Thyroid gland (tissue), 4 donors: Measurements from ENCODE around the gene XPC.

Experiments used
- CTCF ChIP-seq, 6 experiments: fragments of 200-600 bp in 3 of 6; fragments of 450-650 bp in 3 of 6; sonication (generic) in 3 of 6; IDR thresholded peaks; one replicate each; pipeline ENCODE4 v1.5.1; 2016 to 2019; ENCODE audit warnings: antibody characterized with exemption in 6 of 6, mild to moderate bottlenecking in 2 of 6, inconsistent platforms in 1 of 6, moderate library complexity in 1 of 6
- POLR2A ChIP-seq, 2 donors: fragments of 450-650 bp; IDR thresholded peaks; one replicate each; pipeline ENCODE4 v1.6.1; 2017; ENCODE audit warnings: antibody characterized with exemption in 2 of 2, mild to moderate bottlenecking in 2 of 2, moderate library complexity in 1 of 2

GRCh38 chr3:14096742-14097141, 81.7 kb downstream of the XPC start:
- TF ChIP-seq CTCF (IDR thresholded peaks at IDR 0.05) = no peak
- TF ChIP-seq POLR2A (IDR thresholded peaks at IDR 0.05) = no peak
